HG02943 (cell line): ENCODE results near the gene MMP24OS.
"Not testable (repeated sequence)": the region's sequence is repeated elsewhere in the genome, so short reads cannot be mapped to it uniquely, and the experiment has no call there.

Source experiments
- ATAC-seq: cut with Tn5 transposase; IDR thresholded peaks from one replicate; pipeline ENCODE4 v1.9.1; 2021; ENCODE audit warnings: mild to moderate bottlenecking, low read depth, moderate library complexity; ENCODE audit not compliant: unreplicated experiment

The MMP24OS gene

GRCh38 chr20:35253010-35253409, 24.9 kb downstream of the MMP24OS start:
- ATAC-seq, result no peak

GRCh38 chr20:35252598-35252997, 25.3 kb downstream of the MMP24OS start:
- ATAC-seq, result not testable (repeated sequence)

- ATAC-seq, result no peak
These were observed 25.9 kb downstream of the MMP24OS start for GRCh38 chr20:35252037-35252461.

DNA sequence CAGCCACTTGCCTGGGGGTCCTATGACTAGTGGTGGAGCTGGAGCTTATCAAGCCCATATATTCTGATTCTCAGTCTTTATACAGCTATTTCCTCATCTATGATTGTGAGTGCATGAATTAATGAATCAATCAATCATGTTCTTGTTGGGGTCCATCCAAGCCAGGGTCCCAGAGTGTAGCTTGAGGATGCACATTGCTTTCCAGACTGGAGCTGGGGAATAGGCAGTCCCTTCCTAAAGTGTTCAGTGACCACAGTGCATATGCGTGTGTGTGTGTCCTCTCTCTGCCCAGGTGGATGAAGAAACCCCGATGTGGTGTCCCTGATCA, 26.3 kb downstream of the MMP24OS start:
- ATAC-seq, result no peak

DNA sequence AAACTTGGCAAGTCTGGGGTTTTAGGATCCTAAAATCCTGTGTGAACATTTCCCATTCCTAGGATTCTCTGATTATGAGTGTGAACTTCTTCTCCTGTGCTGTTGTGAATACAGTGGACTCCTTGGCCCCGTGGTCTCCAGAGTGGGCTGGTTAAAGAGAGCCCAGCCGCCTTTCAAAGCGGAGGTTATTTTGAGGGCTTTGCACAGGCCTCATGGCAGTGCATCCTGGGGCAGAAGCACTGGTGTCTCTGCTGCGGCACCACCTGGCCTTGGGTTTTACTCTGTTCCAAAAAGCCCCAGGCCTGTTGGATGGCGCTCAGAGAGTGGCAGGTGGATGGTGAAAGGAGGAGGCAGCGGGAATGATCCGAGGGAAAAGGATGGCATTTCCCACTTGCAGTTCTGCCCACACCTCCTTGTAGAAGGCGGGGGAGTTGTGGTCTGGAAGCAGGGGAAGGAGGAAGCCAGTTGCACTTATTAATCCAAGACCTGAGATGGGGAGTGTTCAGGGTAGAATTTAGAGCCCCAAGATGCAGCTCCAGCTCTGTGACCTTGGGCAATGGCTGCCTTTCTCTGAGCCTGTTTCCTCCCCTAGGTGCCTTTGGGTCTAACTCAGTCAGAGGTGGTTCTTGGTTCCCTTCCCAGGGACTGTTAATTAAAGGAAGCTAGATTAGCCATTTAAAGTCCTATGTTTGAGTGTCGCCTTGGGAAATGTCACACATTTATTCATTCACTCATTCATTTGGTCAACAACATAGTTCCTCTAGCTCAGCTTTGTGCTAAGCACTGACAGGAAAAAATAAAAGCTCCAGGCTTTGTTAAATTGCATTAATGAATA, 29.1 kb downstream of the MMP24OS start:
- ATAC-seq, result no peak

DNA sequence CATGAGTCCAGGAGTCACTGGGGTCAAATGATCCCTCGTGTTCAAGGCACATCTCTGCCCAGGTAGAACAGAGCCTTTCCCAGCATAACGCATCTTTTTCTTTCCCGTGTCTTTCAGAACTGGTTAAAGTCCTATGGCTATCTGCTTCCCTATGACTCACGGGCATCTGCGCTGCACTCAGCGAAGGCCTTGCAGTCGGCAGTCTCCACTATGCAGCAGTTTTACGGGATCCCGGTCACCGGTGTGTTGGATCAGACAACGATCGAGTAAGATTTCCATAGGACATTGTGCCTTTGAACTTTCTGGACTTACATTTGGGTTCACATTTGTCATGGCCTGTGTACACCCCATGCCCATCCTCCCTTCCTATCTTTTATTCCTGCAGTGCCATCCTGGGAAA, 31.2 kb downstream of the MMP24OS start:
- no peak for ATAC-seq

GRCh38 chr20:35243986-35244385, 33.9 kb downstream of the MMP24OS start:
- ATAC-seq, result no peak

- ATAC-seq, result no peak
These were observed 34.6 kb downstream of the MMP24OS start for GRCh38 chr20:35243317-35243716.

DNA sequence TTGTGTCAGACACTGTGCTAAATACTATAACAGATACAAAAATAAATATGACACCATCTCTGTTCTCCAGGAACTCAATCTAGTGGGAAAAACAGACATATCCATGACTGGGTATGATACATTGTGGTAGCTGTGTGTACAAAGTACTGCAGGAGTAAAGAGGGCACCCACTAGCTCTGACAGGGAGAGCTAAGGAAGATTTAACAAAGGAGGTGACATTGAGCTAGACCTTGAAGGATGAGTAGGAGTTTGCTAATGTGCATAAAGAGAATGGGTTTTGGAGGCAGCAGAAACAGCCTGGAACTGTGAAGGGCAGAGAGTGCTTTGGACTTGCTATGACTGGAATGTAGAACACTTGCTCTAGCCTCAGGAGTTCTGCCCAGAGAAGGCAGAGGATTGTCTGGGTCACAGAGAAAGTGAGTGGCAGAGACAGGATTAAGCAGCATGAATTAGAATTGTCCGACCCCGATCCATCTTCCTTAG, 37.1 kb downstream of the MMP24OS start:
- ATAC-seq, result no peak

- no peak for ATAC-seq
These were observed 37.7 kb downstream of the MMP24OS start for GRCh38 chr20:35240083-35240810.

DNA sequence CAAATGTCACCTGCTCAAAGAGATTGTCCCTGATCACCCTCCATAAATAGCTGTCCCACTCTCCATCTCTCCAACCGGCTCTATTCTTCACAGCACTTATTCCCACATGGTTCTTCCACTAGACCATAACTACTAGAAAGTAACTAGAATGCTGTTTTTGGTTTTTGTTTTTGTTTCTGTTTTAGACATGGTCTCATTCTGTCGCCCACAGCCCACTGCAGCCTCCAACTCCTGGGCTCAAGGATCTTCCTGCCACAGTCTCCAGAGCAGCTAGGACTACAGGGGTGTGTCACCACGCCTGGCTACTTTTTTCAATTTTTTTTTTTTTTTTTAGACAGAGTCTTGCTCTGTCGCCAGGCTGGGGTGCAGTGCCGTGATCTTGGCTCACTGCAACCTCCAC, 39.2 kb downstream of the MMP24OS start:
- no peak for ATAC-seq

GRCh38 chr20:35238170-35238569, 39.8 kb downstream of the MMP24OS start:
- no peak for ATAC-seq

- ATAC-seq, result no peak
These were observed 40.4 kb downstream of the MMP24OS start for GRCh38 chr20:35237486-35237885.

DNA sequence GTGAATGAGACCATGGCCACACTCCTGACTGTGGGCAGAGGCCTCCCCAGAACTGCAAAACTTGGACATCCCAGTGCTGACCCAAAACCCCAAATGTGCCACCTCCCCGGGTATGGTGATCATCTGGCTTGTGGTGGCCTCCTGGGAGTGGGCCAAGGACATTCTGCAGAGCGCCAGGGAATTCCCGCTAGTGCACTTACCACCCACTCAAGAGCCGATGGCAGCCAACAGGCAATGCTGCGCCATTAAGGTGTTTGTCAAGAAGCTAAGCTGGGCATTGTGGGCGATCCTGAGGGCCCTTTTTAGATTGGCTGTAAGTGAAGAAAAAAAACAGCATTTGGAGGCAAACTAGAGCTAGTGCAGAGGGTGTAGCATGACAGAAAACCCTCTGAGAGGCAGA, 42.0 kb downstream of the MMP24OS start:
- ATAC-seq, result no peak

- no peak for ATAC-seq
These were observed 45.3 kb downstream of the MMP24OS start for GRCh38 chr20:35232575-35232974.

GRCh38 chr20:35226884-35227681, 50.8 kb downstream of the MMP24OS start:
- ATAC-seq, result no peak
